ENCODE results near the gene PPP2R1B.
"Not testable (repeated sequence)": the region's sequence is repeated elsewhere in the genome, so short reads cannot be mapped to it uniquely, and the experiment has no call there.

GRCh38 chr11:111784311-111784710, 18.1 kb upstream of the PPP2R1B start:
- TF ChIP-seq EZH2 (IDR thresholded peaks at IDR 0.05); POLR2AphosphoS5 (IDR thresholded peaks at IDR 0.05; ENCODE audit: borderline replicate concordance, low read depth, low read length); FOXP2 (optimal IDR thresholded peaks at IDR 0.05; ENCODE audit: control extremely low read depth, extremely low read length, insufficient read depth): not testable (repeated sequence)
